ENCODE data around the gene STOM.
"Not testable (repeated sequence)": the region's sequence is repeated elsewhere in the genome, so short reads cannot be mapped to it uniquely, and the experiment has no call there.

The STOM gene

GRCh38 chr9:121298689-121299466 lies 71.2 kb downstream of the STOM start:
- peak; percentile 43 for DNase-seq

DNA sequence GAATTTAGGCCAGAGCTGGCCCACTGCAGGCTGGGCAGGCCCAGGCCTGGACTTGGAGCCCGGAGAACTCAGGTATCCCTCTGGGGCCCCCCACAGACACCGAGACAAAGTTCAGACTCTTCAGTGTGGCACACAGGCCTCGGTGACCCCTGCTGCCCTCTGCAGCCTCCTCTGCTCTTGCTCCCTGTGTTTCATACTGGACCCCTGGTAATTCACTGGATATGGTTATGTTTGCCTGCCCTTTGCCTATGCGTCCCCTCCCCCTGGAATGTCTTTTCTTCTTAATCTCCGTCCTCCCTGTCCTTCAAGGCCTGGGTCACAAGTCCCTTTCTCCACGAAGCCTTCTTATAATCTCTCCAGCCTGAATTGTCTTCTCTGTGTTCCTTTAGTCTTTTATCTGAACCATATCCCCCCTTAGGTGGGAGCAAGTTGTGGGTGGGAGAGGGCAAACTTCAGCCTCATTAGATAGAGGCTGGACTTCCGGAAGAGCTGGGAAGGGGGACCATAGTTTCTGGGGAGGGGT lies 72.0 kb downstream of the STOM start:
- DNase-seq: no peak

- no peak for DNase-seq
These were observed 72.7 kb downstream of the STOM start for GRCh38 chr9:121297389-121297788.

DNA sequence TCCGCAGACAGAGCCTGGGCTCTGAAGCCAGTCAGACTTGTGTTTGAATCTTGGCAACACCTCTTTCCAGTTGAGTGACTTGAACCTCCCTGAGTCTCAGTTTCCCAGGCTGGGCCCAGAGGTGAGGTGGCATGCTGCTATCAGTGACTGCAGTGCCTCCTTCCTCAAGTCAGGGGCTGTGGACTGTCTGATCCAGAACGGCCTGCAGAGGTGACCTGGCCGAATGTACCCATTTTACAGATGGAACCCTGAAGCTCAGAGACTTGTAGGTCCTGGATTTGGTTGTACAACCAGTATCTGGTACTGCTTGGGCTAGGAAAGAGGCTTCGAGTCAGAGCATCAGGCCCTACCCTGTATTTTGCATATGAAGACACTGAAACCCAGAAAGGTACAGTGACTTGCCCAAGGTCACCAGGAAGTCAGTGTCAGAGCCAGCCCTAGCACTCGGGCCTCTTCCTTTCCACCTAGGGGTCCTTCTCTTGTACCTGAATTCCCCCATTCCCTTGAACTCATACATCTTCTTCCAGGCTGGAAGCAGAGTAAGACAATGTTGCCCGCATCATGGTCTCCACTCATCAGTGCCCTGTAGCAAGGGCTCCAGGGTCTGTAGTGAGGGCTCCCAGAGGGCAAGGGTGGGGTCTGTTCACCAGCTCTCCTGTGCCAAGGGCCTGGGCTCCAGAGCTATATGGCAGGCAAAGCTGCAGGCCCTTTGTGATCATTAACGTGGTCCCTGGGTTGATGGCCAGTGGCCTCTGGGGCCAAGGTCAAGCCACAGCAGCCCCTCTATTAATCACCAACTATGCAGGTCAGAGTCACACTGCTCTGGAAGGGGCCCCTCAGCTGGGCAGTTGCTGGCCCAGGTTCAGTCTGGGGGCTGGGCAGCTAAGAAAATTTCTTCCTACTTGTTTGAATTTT lies 73.6 kb downstream of the STOM start:
- no peak for DNase-seq

GRCh38 chr9:121295662-121296191 lies 74.3 kb downstream of the STOM start:
- no peak for DNase-seq

DNA sequence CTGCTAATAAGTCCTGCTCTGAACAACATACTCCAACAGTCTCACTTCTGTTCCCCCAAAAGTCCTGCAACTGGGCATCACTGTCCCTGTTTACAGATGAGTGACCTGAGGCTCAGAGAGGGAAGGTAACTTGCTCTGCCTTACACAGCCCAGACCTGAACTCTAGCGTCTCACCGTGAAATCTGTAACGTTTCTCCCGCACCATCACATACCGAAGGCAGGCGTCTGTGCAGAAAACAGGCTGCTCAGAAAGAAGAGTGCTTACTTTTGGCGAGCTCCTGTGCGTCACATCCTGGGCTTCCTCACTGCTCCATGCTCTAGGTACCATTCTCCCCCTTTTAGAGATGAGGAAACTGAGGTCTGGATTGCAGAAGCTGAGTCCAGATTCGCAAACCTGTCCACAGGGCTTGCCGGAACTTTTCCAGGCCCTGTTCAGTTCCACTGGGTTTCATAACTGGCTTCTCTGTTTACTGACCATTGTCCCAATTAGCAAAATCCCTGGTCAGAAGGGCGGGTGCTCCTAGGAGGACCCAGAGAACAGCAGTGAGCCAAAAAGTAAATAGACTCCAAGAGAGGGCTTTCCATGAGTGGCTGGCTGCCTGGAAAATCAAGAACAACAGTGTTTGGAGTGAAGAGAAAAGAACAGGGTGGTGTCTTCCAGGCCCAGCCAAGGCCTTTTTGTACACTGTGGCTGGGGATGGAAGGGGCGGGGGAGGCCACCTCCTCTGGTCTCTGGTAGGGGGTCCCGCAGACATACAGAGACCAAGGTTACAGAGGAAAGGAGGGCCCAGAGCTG lies 75.0 kb downstream of the STOM start:
- no peak for DNase-seq

GRCh38 chr9:121294151-121294743 lies 75.8 kb downstream of the STOM start:
- DNase-seq: no peak

GRCh38 chr9:121292801-121293241 lies 77.2 kb downstream of the STOM start:
- DNase-seq: no peak

DNA sequence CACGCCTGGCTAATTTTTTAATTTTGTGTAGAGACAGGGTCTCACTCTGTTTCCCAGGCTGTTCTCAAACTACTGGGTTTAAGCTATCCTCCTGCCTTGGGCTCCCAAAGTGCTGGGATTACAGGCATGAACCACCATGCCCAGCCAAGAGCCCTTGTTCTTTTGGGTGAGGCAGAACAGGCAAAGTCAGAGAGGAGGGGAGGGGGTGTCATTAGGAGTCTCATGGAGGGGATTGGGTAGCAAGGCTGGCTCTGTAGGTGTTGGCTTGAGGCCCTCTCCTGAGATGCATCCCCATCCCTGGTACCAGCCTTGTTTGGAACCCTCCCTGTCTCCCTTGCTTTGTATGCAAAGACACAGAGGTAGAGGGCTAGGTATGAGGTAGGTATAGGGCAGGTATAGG lies 78.0 kb downstream of the STOM start:
- DNase-seq: no peak

DNA sequence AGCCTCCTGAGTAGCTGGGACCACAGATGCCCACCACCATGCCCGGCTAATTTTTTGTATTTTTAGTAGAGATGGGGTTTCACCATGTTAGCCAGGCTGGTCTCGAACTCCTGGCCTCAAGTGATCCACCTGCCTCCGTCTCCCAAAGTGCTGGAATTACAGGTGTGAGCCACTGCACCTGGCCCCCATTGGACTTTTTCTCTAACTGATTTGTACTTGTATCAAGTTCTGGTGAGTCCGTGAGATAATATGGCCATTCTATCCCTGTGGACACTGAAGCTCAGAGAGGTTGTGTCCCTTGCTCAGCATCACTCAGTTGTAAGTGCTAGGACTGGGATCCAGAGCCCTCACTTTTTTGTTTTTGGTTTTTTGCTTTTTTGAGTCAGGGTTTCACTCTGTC lies 78.5 kb downstream of the STOM start:
- DNase-seq: not testable (repeated sequence)

DNA sequence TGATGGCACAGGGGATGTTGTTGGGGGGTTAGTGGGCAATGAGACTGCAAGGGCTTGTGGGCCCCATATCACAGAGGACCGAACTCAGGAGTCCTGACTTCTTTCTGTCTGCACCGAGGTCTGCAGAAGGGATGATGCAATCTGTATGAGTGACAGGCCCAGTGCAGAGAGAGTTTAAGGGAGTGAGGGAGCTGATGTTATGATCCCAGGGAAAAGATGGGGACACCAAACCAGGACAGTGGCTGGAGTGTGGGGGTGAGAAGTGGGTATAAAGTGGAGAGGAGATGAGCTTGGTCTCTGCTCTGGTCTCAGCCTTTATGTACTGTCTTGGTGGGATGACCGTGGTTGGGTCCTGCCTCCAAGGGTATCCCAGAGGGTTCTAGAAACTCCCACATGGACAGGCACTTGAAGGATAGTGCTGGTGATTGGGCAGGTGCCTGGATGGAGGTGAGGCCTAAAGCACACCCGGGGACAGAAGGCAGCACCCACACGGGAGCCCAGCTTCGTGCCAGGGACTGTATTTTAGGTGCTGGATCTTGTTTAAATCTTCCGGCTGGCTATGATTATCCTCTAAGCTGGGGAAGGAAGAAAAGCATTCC lies 80.2 kb downstream of the STOM start:
- no peak for DNase-seq

DNA sequence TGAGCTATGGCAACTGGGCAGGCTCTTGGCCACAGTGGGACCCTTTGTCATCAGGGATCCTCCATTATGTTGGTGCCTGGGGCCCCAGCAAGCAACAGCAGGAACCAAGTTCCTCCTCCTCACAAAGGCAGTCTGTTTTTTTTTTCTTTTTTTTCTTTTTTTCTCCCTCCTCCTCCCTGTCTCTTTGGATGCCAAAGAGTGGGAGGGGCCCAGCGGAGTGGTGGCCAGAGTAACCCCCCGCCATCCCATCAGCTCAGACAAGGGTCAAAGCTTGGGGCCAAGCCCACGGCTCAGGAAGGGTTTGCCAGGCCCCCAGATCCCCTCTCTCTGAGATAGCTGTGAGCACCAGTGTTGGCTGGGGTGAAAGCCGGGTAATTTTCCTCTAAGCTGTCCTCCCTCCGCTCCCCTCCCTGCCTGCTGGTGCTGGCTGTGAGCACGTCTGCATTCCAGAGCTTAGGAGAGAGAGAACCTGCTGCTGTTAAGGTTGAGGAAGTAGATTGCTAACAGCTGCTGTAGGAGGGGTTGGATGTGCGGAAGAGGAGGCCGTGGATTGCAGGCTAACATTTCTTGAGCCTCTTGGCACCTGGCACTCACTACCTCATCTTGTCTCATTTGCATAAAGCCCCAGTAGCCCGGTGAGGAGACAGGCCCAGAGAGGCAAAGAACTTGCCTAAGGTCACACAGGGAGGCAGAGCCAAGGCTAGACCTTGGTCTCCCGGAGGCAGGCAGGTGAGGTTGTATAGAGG lies 80.9 kb downstream of the STOM start:
- DNase-seq: peak; percentile 81

Measured in fibroblast of skin of right biceps (primary cell).